ENCODE data around the gene AK1. TPM values are rescaled to one million over a fixed set of nuclear protein-coding genes. Genes with fewer than 3 reads are reported as not detected.

AK1 gene
- total and polyA plus RNA-seq, 2 of the 8 experiments (the other 6 are each of a cell fraction or from before 2014, with no cell fraction given) = 37.9 to 39.2 TPM

GRCh38 chr9:127907867-127908659 lies 30.6 kb upstream of the AK1 start:
- H4K91ac ChIP-seq (replicated peaks; ENCODE audit: insufficient read length, low read length) = no peak overlapping the region
- WGBS, 2 experiments (ENCODE audit: extremely low coverage in 1 of 2, insufficient coverage in 1 of 2, insufficient read length in 1 of 2, insufficient replicate concordance in 2 of 2, low coverage in 1 of 2, low lambda C conversion rate in 2 of 2, missing lambda C conversion rate in 1 of 2) = 88% methylated on average over 30 of the region's 35 CpGs; no CpG with 5 or more reads in 1 of the 2 experiments
- H2BK120ac ChIP-seq (replicated peaks; ENCODE audit: low read depth, low read length) = no peak overlapping the region
- H3K18ac ChIP-seq (ENCODE audit: extremely low read depth, low read length) = no peak overlapping the region
- FAIRE-seq = no peak
- POLR2A ChIA-PET (ENCODE audit: partially characterized antibody) = interaction anchor here (1.8 kb wide), 1 partner anchor 11 kb away, joined by 8 read pairs; no protein-coding TSS in a partner anchor
- H3K79me1 ChIP-seq (ENCODE audit: low read depth, low read length) = no peaks in the 10 kb centered on the region
- H2AK5ac ChIP-seq (ENCODE audit: low read depth, low read length) = no peak overlapping the region
- H2BK15ac ChIP-seq (ENCODE audit: low read length) = no peak overlapping the region
- CTCF ChIA-PET (ENCODE audit: partially characterized antibody) = interaction anchor here (0.9 to 2.7 kb wide), 4 partner anchors 9 to 38 kb away, joined by 3 to 14 read pairs (median 4); partner anchors contain the start of gene ST6GALNAC4
- H3K4me1 ChIP-seq (replicated peaks in 1 of 4; ENCODE audit: control insufficient read depth in 3 of 4, insufficient read depth in 4 of 4, low read length in 3 of 4) = peaks cover 3 to 21% (median 9%) of the 10 kb centered on the region in 4 experiments
- no peaks in the 10 kb centered on the region for H3K79me2 ChIP-seq (ENCODE audit: control insufficient read depth in 1 of 2, insufficient read depth in 2 of 2, low read length in 2 of 2)
- DNase-seq (ENCODE audit: low read depth in 1 of 2, low spot score in 2 of 2) = no peak
- peaks cover 0 to 6% (median 0%) of the 10 kb centered on the region in 4 experiments; a peak in 1 of 8 replicates for H3K36me3 ChIP-seq (ENCODE audit: control insufficient read depth in 2 of 4, insufficient read depth in 4 of 4, low read length in 3 of 4)
- H3K4me3 ChIP-seq (ENCODE audit: extremely low read depth in 1 of 4, insufficient read depth in 2 of 4, low read depth in 3 of 4, low read length in 4 of 4) = no peak overlapping the region
- H3K23me2 ChIP-seq (ENCODE audit: low read depth, low read length) = no peaks in the 10 kb centered on the region
- H3K4me2 ChIP-seq (ENCODE audit: insufficient read depth in 1 of 2, low read depth in 2 of 2, low read length in 2 of 2) = no peak overlapping the region
- H4K5ac ChIP-seq (ENCODE audit: insufficient read length, low read depth, low read length) = no peak overlapping the region
- H3K27ac ChIP-seq (ENCODE audit: low read depth, low read length) = no peak overlapping the region
- H2BK12ac ChIP-seq (ENCODE audit: low read depth, low read length) = no peak overlapping the region
- no peaks in the 10 kb centered on the region for H3K9me3 ChIP-seq (ENCODE audit: insufficient read depth in 2 of 2, low read depth in 1 of 2, low read length in 1 of 2)
- no peak overlapping the region for H2BK20ac ChIP-seq (ENCODE audit: low read length)
- no peaks in the 10 kb centered on the region for H3K27me3 ChIP-seq (replicated peaks in 1 of 4; ENCODE audit: control insufficient read depth in 3 of 4, extremely low read depth in 1 of 4, insufficient read depth in 3 of 4, low read length in 3 of 4)
- no peak overlapping the region for H3K56ac ChIP-seq (replicated peaks; ENCODE audit: insufficient read length, low read depth, low read length)
- H4K8ac ChIP-seq (ENCODE audit: extremely low read depth, insufficient read depth, low read length) = no peak overlapping the region
- H3K23ac ChIP-seq (ENCODE audit: insufficient read length) = no peak overlapping the region
- H3K4ac ChIP-seq (replicated peaks; ENCODE audit: insufficient read length, low read depth, low read length) = no peak overlapping the region
- no peak overlapping the region for H2AFZ ChIP-seq (ENCODE audit: low read length)
- H3K9ac ChIP-seq (replicated peaks in 1 of 4; ENCODE audit: extremely low read depth in 1 of 4, low read depth in 3 of 4, low read length in 3 of 4) = no peak overlapping the region
- peaks cover 0 to 1% of the 10 kb centered on the region in 2 experiments for H4K20me1 ChIP-seq (replicated peaks in 1 of 2; ENCODE audit: control insufficient read depth in 1 of 2, insufficient read depth in 2 of 2, low read length in 2 of 2)
- H3K14ac ChIP-seq (ENCODE audit: insufficient read length) = no peak overlapping the region
- H2BK5ac ChIP-seq (ENCODE audit: low read depth, low read length) = no peak overlapping the region
- TF ChIP-seq EGR1 (IDR thresholded peaks at IDR 0.05; ENCODE audit: borderline replicate concordance, low read depth, low read length) = no peak
- TF ChIP-seq MAX (IDR thresholded peaks at IDR 0.05) = no peak
- TF ChIP-seq HDAC6 (IDR thresholded peaks at IDR 0.05; ENCODE audit: low read depth, low read length) = no peak
- no peak for TF ChIP-seq TBP (IDR thresholded peaks at IDR 0.05; ENCODE audit: low read depth, low read length)
- no peak for TF ChIP-seq SP4 (IDR thresholded peaks at IDR 0.05; ENCODE audit: low read length)
- no peak for TF ChIP-seq KDM4A (IDR thresholded peaks at IDR 0.05; ENCODE audit: low read depth, low read length, severe bottlenecking)
- TF ChIP-seq, protein P1, sequence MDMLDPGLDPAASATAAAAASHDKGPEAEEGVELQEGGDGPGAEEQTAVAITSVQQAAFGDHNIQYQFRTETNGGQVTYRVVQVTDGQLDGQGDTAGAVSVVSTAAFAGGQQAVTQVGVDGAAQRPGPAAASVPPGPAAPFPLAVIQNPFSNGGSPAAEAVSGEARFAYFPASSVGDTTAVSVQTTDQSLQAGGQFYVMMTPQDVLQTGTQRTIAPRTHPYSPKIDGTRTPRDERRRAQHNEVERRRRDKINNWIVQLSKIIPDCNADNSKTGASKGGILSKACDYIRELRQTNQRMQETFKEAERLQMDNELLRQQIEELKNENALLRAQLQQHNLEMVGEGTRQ (IDR thresholded peaks at IDR 0.05; ENCODE audit: low read length) = no peak
- TF ChIP-seq CHD2 (IDR thresholded peaks at IDR 0.05; ENCODE audit: low read length) = no peak
- TF ChIP-seq RAD21 (IDR thresholded peaks at IDR 0.05 in 1 of 2, conservative IDR thresholded peaks at IDR 0.05 in 1 of 2; ENCODE audit: low read depth in 2 of 2, low read length in 2 of 2) = no peak
- no peak for TF ChIP-seq SIX5 (IDR thresholded peaks at IDR 0.05; ENCODE audit: low read depth, low read length)
- no peak for TF ChIP-seq RFX5 (IDR thresholded peaks at IDR 0.05; ENCODE audit: borderline replicate concordance, low read depth, low read length)

All from H1 (cell line).